ENCODE measurements around the gene SETBP1.

Gene SETBP1

DNA sequence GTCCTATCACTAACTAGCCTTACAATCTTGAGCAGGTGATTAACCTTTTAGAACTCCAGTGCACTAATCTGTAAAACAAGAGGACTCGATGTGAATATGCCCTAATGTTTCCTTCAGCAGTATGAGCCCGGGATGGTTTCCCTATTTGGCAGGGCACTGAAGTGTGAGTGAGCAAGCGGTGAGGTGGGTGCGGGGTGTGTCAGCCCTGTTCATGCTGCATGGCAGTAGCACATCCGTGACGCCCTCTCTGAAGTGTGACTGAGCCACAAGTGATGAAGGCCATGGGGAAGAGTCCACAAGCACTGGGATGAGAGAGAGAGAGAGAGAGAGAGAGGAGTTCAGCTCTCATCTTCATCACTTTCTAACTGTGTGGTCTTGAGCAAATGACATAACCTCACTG is 168.7 kb downstream of the SETBP1 start:
- DNase-seq = no peak

DNA sequence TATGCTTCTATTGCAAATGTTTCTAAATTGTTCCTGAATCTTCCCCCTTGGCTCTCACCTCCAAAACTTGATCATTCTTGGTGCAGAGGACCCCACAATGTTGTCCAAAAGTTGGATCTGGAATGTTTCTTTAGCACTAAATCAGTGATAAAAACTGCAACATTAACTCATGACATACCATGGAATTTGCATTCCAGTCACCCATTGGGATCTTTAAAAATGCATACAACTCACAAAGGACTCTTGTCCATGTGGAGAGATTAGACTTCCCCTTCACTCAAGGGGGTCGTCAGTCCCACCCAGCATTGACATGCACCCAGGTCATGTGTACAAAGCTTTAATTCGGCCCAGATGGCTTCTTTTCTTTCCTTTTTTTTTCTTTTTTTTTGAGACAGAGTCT is 169.3 kb downstream of the SETBP1 start:
- no peak for DNase-seq

DNA sequence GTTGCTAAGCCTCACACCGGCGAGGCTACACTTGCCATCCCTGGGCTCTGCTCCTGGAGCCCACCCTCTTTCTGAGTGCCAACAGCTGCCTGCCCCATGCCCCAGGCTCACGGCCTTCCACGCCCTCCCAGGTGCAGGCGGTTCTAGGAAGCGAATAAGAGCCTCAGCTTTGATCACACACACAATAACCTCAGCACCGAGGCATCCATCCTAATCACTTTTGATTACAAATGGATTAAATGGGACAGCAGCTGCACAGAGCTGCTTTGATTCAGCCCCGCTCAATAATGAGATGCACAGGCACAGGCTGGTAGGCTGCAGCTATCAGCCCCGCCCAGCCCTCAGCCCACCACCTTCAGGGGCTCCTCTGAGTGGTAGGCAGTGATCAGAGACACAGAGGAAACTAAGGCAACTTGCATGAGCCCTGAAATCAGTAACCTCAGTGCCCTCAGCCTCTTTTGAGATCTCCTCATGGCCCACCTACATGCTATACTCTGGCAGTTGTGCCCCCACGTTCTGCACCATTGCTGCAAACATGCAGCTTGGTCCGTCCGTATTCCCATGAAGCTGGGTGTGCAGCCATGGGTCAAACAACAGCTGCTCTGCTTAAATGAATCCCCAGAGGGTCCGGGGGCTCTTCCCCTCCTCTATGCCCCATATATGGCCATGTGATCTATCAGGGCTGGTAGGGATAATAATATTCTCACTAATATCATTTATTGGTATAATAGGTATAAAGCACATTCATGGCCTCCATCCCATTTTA is 171.4 kb downstream of the SETBP1 start:
- no peak for DNase-seq

DNA sequence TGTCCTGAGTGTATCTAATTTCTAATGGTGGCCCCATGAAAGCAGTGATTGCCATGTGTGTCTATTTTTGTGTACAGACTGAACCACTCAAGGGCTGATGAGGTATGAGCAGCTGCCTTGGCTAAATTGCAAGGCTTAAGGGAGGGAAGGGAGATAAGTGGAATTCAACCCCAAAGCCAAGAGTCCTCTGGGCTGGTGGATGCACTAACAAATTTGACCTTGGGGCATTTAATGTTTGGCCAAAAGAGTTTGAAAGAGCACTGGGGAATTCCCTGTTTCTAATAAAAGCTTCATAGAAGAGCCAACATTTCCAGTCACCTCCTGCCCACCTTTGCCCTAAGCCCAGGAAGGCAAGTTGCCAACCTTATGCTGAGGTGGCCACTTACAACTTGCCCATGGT is 172.1 kb downstream of the SETBP1 start:
- no peak for DNase-seq

DNA sequence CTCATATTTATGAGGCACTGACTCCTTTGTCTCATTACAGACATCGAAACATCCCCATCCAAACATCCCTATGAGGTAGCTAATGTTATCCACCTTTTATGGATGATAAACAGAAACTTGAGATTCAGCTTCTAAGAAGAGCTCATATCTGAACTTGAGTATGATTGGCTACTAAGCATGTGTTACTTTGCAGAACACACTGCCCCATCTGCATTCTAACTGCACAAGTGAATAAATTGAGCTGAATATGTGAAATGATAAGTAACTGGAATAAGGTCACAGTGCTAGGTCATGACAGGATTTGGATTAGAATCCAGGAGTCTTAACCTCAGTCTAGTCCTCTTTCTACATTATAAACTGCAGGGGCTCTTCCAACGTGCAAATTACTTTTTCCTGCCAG is 172.7 kb downstream of the SETBP1 start:
- no peak for DNase-seq

DNA sequence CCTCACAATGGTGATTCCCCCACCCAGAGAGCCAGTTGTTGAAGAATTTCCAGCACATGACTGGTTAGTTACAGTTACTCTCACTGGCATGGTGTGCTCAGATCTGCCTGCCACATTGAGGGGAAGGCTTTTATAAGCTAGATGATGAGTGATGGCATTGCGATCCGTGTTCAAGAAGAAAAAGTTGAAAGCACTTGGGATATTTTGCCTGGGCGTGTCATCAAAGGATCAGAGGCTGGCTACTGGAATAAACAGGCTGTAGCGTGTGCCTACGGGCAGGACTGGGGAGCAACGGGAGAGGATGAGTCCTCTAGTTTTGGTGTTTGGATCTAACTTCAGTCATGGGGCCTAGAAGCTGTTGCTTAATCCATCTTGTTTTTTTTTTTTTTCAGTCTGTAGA is 175.0 kb downstream of the SETBP1 start:
- no peak for DNase-seq

DNA sequence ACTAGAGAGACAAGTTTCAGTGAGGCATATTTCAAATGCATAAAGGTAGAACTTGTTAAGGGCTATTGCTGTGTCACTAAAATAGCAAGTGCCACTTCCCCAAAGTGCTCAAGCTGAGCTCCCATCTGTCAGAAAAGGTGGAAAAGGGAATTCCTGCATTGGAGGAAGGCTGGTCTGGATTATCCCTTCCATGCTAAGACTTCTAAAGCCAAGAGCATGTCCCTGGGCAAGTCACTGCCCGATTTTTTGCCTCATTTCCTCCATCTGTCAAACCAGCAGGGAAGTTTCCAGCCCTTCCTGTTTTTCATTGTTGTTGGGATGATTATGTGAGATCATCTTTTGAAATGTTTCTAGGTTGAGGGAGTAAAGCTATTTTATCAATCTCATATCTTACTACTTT is 175.5 kb downstream of the SETBP1 start:
- no peak for DNase-seq

- no peak for DNase-seq
These were observed 176.4 kb downstream of the SETBP1 start for GRCh38 chr18:44857081-44857480.

DNA sequence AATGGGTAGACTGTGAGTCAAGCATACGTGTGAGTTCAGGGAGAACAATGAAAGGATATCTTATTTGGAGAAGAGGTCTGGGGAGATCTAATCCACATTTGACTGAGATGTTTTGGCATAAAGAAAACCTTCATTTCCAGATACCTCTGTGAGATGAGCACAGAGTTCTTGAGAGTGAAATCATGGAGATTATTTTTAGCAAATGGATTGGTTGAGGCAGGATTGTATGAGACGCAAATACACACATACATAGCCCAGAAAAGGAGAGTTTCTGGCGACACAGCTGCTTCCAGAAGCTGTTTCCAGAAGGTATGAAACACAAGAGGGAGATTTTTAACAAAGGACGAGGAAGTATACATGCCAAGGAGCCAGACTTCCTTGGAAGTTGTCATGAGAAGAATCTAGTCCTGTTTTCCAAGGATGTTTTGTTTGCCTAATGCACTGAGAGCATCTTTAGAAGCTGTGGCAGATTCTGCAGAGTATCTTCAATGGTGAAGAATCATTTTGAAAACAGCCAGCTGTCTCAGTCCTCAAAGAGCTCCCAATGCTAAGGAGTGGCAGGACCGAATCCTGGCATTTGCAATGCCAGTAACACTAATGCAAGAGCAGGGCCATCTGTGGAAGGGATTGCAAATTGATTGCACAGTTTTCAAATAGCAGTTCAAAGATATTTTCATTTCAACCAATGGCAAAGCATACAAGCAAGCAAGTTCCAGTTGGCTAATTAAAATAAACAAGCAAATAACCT is 177.2 kb downstream of the SETBP1 start:
- DNase-seq = no peak

DNA sequence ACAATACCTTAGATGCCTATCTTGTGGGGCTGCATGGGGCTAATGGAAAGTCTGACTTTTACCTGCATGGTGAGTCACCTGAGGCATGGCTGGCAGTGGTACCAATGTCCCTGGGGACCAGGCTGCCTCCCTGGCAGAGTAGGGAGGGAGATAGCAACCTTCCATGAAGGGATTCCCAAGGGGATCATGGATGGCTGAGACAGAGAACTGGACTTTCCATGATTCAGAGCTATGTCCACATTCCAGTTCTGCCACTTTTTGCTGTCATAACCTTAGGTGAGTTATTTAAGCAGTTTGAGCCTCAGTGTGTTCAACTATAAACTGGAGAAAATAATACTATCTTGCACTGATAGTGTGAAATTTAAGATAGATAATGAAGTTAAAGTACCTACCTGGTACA is 178.6 kb downstream of the SETBP1 start:
- no peak for DNase-seq

- no peak for DNase-seq
These were observed 179.2 kb downstream of the SETBP1 start for GRCh38 chr18:44859751-44860439.

- DNase-seq = no peak
These were observed 181.4 kb downstream of the SETBP1 start for GRCh38 chr18:44862112-44862511.

- DNase-seq = no peak
These were observed 185.4 kb downstream of the SETBP1 start for GRCh38 chr18:44866103-44866502.

- DNase-seq = no peak
These were observed 188.8 kb downstream of the SETBP1 start for GRCh38 chr18:44869533-44869932.

GRCh38 chr18:44870631-44871502 is 190.2 kb downstream of the SETBP1 start:
- DNase-seq = no peak

DNA sequence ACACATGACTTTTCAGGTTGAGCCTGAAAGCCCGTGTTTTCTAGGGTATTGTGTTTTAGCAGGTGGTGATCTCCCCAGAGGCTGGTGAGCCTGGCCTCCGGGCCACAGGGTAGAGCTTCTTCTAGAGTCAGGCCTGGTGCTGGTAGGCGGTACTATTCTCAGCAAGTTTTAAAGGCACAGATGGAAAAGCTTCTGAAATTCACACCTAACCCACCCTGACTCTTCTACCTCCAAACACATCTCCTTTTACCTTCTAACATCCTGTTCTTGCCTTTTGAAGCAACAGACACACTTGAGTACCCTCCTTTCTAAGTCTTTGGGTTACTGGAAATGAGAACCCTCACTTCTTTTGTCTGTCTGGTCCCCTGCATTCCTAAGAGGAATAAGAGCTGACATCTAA is 191.1 kb downstream of the SETBP1 start:
- no peak for DNase-seq

GRCh38 chr18:44876024-44876423 is 195.3 kb downstream of the SETBP1 start:
- DNase-seq = no peak

- DNase-seq = no peak
These were observed 196.1 kb downstream of the SETBP1 start for GRCh38 chr18:44876755-44877154.

DNA sequence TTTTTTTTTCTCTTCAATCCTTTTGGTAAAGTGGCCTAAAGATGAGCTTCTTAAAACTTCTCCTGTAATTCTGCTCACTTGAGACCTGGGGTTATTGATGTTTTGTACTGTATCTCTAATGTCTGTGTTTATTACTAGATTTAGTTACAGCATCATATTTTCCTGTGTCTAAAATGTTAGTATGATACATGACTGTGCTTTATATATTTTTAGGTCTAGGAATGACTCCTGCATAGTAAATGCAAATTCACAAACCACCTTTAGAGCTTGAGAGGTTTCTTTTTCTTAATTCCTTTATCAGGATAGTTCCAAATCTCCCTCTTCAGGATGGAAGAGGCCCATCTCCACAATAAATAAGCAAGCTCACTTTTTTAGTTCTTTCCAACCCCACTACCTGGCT is 197.6 kb downstream of the SETBP1 start:
- no peak for DNase-seq

DNA sequence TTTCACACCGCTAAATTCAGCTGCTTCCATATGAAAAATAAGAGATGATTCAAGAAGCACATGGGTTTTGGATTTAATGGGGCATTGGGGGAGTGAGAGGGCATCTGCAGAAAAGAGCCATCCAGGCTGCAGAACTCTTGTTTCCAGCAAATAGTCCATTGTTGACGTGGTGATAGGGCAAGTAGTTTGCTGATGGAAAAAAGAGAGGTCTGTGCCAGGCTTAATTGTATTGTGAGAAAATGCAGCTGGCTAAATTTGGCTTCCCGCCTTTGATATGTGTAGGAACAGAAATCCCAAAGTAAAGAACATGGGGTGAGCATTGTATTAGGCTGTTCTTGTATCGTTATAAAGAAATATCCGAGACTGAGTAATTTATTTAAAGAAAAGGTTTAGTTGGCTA is 199.5 kb downstream of the SETBP1 start:
- no peak for DNase-seq

DNA sequence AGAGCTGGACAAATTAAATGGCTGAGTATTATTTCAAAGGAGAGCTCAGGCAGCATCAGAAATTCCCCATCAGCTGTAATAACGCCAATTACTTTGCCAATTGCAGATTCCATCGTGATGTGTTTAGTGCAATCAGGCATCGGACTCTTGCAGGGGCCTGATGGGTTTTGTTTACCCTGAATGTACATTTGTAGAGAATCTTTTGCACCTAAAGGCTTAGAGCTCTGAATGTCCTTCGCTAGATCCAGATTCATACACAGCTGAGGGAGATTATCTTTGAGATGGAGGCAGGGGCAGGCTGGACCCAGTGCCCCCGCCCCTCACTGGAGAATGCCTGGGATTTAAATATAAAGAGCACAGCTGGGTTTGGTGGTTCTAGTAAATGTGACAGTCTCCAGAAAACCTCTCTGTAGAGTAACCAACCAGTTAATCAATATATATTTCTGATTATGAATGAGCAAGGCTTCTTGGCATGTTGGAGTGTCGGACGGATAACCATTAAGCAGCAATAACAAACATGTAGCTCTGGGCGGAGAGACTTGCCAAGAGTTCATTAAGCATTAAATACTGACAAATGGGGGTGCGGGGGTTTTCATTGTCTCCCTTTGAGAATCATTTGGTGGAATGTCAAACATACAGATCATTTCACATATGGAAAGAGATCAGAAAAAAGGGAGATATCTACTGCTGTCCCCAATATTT is 200.9 kb downstream of the SETBP1 start:
- DNase-seq = no peak

DNA sequence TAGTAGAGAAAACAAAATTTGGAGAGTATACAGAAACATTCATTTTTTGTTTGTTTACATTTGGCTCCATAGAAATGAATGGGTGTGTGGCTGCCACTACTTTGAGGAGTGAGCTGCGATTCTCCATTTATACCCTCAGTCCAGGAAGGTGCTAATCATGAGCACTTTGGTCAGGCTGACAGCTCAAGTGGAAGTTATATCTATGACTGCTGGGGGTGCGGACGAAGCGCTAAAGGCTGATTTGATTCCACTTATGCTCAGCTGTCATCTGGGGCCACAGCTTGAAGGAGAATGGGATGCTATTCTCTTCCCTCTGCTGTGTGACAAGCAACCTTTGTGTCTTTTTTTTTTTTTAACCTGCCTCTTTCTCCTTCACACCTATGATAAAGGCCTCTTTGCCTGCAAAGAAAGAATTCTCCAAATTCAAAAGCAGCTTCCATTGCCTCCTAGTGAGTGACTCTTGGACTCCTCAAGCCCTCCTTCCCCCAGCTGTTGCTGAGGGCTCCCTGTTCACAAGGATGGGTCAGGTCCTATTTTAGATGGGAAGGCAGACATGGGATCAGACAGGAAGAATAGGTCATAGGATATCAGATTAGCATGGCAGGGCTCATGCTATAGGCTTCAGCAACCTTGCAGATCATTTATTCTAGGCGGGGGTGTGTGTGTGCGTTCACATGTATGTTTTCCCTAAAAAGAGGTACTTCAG is 201.6 kb downstream of the SETBP1 start:
- no peak for DNase-seq
